GM19240 (cell line): Measurements from ENCODE around the gene KDM6B.
"Not testable (repeated sequence)": the region's sequence is repeated elsewhere in the genome, so short reads cannot be mapped to it uniquely, and the experiment has no call there.

Experiments
- DNase-seq: peaks from one replicate; pipeline ENCODE4 v3.0.0; 2011; ENCODE audit warnings: low spot score; ENCODE audit not compliant: insufficient read length

KDM6B gene

GRCh38 chr17:7852919-7853690 is 19.1 kb downstream of the KDM6B start:
- no peak for DNase-seq

- DNase-seq: no peak
Measured at GRCh38 chr17:7853691-7854038, 19.6 kb downstream of the KDM6B start.

GRCh38 chr17:7854078-7854777 is 20.2 kb downstream of the KDM6B start:
- no peak for DNase-seq

- DNase-seq: no peak
Measured at GRCh38 chr17:7854851-7855659, 21.0 kb downstream of the KDM6B start, which contains the start of gene TMEM88. TSS of gene TMEM88 (plus strand) at chr17:7855066. CDS start at chr17:7855075, 9 bp downstream.

GRCh38 chr17:7855660-7856010 is 21.6 kb downstream of the KDM6B start:
- DNase-seq: no peak

GRCh38 chr17:7856011-7856810 is 22.2 kb downstream of the KDM6B start:
- DNase-seq: no peak

- peak; percentile 95 for DNase-seq
Measured at GRCh38 chr17:7856811-7857712, 23.0 kb downstream of the KDM6B start, which contains the start of gene NAA38. TSS of gene NAA38 (minus strand) at chr17:7857559. CDS start at chr17:7857463, 96 bp downstream.

- peak; percentile 57 for DNase-seq
Measured at GRCh38 chr17:7857713-7858521, 23.9 kb downstream of the KDM6B start, which contains the start of gene CYB5D1. TSS of gene CYB5D1 (plus strand) at chr17:7858003. CDS start at chr17:7858135, 132 bp downstream.

GRCh38 chr17:7858522-7858810 is 24.4 kb downstream of the KDM6B start:
- no peak for DNase-seq

- DNase-seq: no peak
Measured at GRCh38 chr17:7859028-7859427, 25.0 kb downstream of the KDM6B start.

- DNase-seq: no peak
Measured at GRCh38 chr17:7862692-7863437, 28.8 kb downstream of the KDM6B start.

- DNase-seq: not testable (repeated sequence)
Measured at GRCh38 chr17:7864384-7864783, 30.4 kb downstream of the KDM6B start.

GRCh38 chr17:7864995-7865650 is 31.1 kb downstream of the KDM6B start:
- no peak for DNase-seq

- DNase-seq: no peak
Measured at GRCh38 chr17:7867881-7868329, 33.9 kb downstream of the KDM6B start.

- no peak for DNase-seq
Measured at GRCh38 chr17:7873051-7873450, 39.0 kb downstream of the KDM6B start.

GRCh38 chr17:7875804-7876370 is 41.9 kb downstream of the KDM6B start:
- no peak for DNase-seq

GRCh38 chr17:7878234-7878633 is 44.2 kb downstream of the KDM6B start:
- DNase-seq: no peak
